B cell (primary cell): ENCODE data around the gene GRIK5. TPM values are rescaled to one million over a fixed set of nuclear protein-coding genes. Genes with fewer than 3 reads are reported as not detected.

ENCODE experiments used
- ATAC-seq: fragments of 200-7000 bp; cut with Tn5 transposase; one replicate; pipeline ENCODE4 v1.10.0; 2021; ENCODE audit warnings: low read depth, mild to moderate bottlenecking, moderate number of reproducible peaks, moderate library complexity
- CTCF ChIA-PET: fragments of 350-600 bp; sonication (Branson Sonifier 250); formaldehyde crosslinking; loops from one replicate; lab custom pipeline; 2021; ENCODE audit warnings: antibody characterized with exemption, inconsistent platforms; lab: Charles Lee
- POLR2A ChIA-PET: fragments of 350-600 bp; sonication (Branson Sonifier 250); formaldehyde crosslinking; loops from one replicate; lab custom pipeline; 2021; ENCODE audit warnings: antibody characterized with exemption; lab: Charles Lee
- DNase-seq: peaks from one replicate; pipeline ENCODE4 v3.0.0; 2013
- H2AFZ ChIP-seq: 2 replicates; pipeline ENCODE4 v1.6.1; 2012; ENCODE audit warnings: mild to moderate bottlenecking, low read depth, low read length; ENCODE audit not compliant: insufficient read depth, poor library complexity, severe bottlenecking
- H3K27ac ChIP-seq, 2 donors: 1 replicate in 1 of 2; 2 replicates in 1 of 2; pipeline ENCODE4 v1.5.1; 2012 to 2013; ENCODE audit warnings: low read length in 2 of 2, mild to moderate bottlenecking in 2 of 2, moderate library complexity in 1 of 2
- H3K27me3 ChIP-seq, 4 experiments: fragments of 200-600 bp in 1 of 4; sonication (generic) in 1 of 4; replicated peaks in 1 of 4; 1 replicate in 2 of 4; 2 replicates in 2 of 4; pipeline versions ENCODE4 v1.6.1 to v1.7.0; 2013 to 2016; ENCODE audit warnings: low read length in 3 of 4, mild to moderate bottlenecking in 2 of 4, mixed read lengths in 1 of 4, moderate library complexity in 1 of 4; ENCODE audit not compliant: insufficient read depth in 4 of 4, control insufficient read depth in 3 of 4; ENCODE audit errors: control extremely low read depth in 1 of 4
- H3K36me3 ChIP-seq, 2 experiments: replicated peaks in 1 of 2; 1 replicate in 1 of 2; 2 replicates in 1 of 2; pipeline versions ENCODE4 v1.6.1 to v1.7.1; 2013; ENCODE audit warnings: low read length in 1 of 2; ENCODE audit not compliant: insufficient read depth in 2 of 2, control insufficient read depth in 1 of 2; ENCODE audit errors: control extremely low read depth in 1 of 2, extremely low read depth in 1 of 2
- H3K4me1 ChIP-seq, 2 donors: fragments of 200-600 bp in 1 of 2; sonication (generic) in 1 of 2; 1 replicate in 1 of 2; 2 replicates in 1 of 2; pipeline versions ENCODE4 v1.5.1 to v1.6.1; 2013 to 2017; ENCODE audit warnings: low read length in 2 of 2; ENCODE audit not compliant: control insufficient read depth in 2 of 2, insufficient read depth in 2 of 2
- H3K4me2 ChIP-seq: replicated peaks from 2 replicates; pipeline ENCODE3; 2012; ENCODE audit warnings: mild to moderate bottlenecking, low read depth, low read length; ENCODE audit not compliant: poor library complexity, severe bottlenecking
- H3K4me3 ChIP-seq, 5 experiments: fragments of 200-600 bp in 1 of 5; sonication (generic) in 1 of 5; 1 replicate in 3 of 5; 2 replicates in 2 of 5; pipeline versions ENCODE4 v1.5.1 to v1.7.0; 2011 to 2016; ENCODE audit warnings: low read length in 4 of 5, mild to moderate bottlenecking in 4 of 5, low read depth in 2 of 5, control low read depth in 1 of 5, moderate library complexity in 1 of 5; ENCODE audit not compliant: insufficient read depth in 1 of 5; ENCODE audit errors: control extremely low read depth in 1 of 5, extremely low read depth in 1 of 5
- H3K79me2 ChIP-seq: fragments of 200-600 bp; sonication (generic); one replicate; pipeline ENCODE4 v1.6.0; 2016; ENCODE audit warnings: low read length; ENCODE audit not compliant: control insufficient read depth, insufficient read depth
- H3K9ac ChIP-seq: fragments of 200-600 bp; sonication (generic); 2 replicates; pipeline ENCODE4 v1.6.1; 2017; ENCODE audit warnings: mild to moderate bottlenecking, low read length, moderate library complexity
- H3K9me3 ChIP-seq, 3 donors: one replicate each; pipeline versions ENCODE4 v1.6.1 to v1.7.1; 2013; ENCODE audit warnings: low read length in 2 of 3; ENCODE audit not compliant: control insufficient read depth in 2 of 3, insufficient read depth in 1 of 3; ENCODE audit errors: control extremely low read depth in 1 of 3
- H4K20me1 ChIP-seq: 2 replicates; pipeline ENCODE4 v1.6.0; 2012; ENCODE audit warnings: mild to moderate bottlenecking, low read length; ENCODE audit not compliant: insufficient read depth, control insufficient read depth, poor library complexity, severe bottlenecking
- H3K27ac Mint-ChIP-seq: one replicate; pipeline ENCODE4 v1.8.0; 2021; ENCODE audit warnings: mixed read lengths
- H3K27me3 Mint-ChIP-seq: one replicate; pipeline ENCODE4 v1.8.0; 2021; ENCODE audit warnings: mixed read lengths
- H3K4me1 Mint-ChIP-seq: one replicate; pipeline ENCODE4 v1.8.0; 2021; ENCODE audit warnings: mixed read lengths
- H3K4me3 Mint-ChIP-seq: one replicate; pipeline ENCODE4 v1.8.0; 2021; ENCODE audit warnings: mixed read lengths
- H3K9me3 Mint-ChIP-seq: one replicate; pipeline ENCODE4 v1.8.0; 2022; ENCODE audit warnings: mixed read lengths; ENCODE audit not compliant: insufficient read depth
- EZH2 ChIP-seq: IDR thresholded peaks from 2 replicates; pipeline ENCODE4 v1.6.1; 2012; ENCODE audit warnings: borderline replicate concordance, low read depth, mild to moderate bottlenecking, moderate library complexity, low read length; ENCODE audit not compliant: insufficient read depth, poor library complexity, severe bottlenecking
- WGBS: methylation state at CpG from one replicate; pipeline ENCODE4 v1.1.5; 2013; ENCODE audit warnings: missing lambda C conversion rate; ENCODE audit not compliant: insufficient coverage; 5-methylcytosine and 5-hydroxymethylcytosine counted together
- intact Hi-C: fragments of 100-400 bp; cut with micrococcal nuclease; formaldehyde crosslinking; loops from one replicate; pipeline ENCODE4 v1.10.0; 2022
- polyA plus RNA-seq: library from polyadenylated mRNA; depleted of rRNA; stranded (reverse); fragments of >200 nt; gene quantifications from 2 replicates; pipeline ENCODE4 v1.2.3, GENCODE V29; 2012
- total RNA-seq, 2 donors: library from RNA; stranded (reverse); fragments of 120-200 nt in 1 of 2; gene quantifications; 1 replicate in 1 of 2; 2 replicates in 1 of 2; pipeline versions ENCODE4 v1.2.3 to v1.2.4, GENCODE V29; 2013 to 2022
- TF ChIP-seq, protein P1 (sequence below): fragments of 200-600 bp; IDR thresholded peaks from one replicate; pipeline ENCODE4 v1.8.0; 2022; ENCODE audit warnings: antibody characterized with exemption, mild to moderate bottlenecking

GRIK5 gene
- total and polyA plus RNA-seq, 2 donors (not counting 1 experiment from before 2014, with no cell fraction given): 0.09 to 0.27 TPM

DNA sequence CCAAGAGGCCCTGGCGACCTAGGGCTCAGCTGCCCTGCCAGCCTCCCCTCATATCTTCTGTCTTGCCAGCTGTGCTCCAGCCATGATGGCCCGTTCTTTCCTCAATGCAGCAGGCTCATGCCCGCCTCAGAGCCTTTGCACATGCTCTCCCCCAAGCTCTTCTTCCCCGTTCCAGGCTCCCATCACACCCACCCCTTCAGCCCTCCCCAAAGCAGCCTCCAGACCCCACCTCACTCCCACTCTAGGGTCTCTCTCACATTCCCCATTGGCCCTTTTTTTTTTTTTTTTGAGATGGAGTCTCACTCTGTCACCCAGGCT, 46.1 kb downstream of the GRIK5 start:
- H3K9me3 Mint-ChIP-seq: no peaks in the 10 kb centered on the region
- DNase-seq: no peak
- no peaks in the 10 kb centered on the region for H3K9me3 ChIP-seq
- H3K27me3 ChIP-seq: peaks cover 0 to 7% (median 0%) of the 10 kb centered on the region in 4 experiments
- no peaks in the 10 kb centered on the region for H4K20me1 ChIP-seq
- no peak overlapping the region for H3K27ac Mint-ChIP-seq
- H2AFZ ChIP-seq: no peak overlapping the region
- no peak for ATAC-seq
- H3K36me3 ChIP-seq: no peaks in the 10 kb centered on the region
- no peaks in the 10 kb centered on the region for H3K79me2 ChIP-seq
- POLR2A ChIA-PET: no interaction called here
- H3K4me3 ChIP-seq: no peak overlapping the region
- no peak overlapping the region for H3K27ac ChIP-seq
- no peak overlapping the region for H3K4me3 Mint-ChIP-seq
- H3K27me3 Mint-ChIP-seq: peaks cover 19% of the 10 kb centered on the region
- no peaks in the 10 kb centered on the region for H3K4me1 Mint-ChIP-seq
- no peak overlapping the region for H3K9ac ChIP-seq
- 87% methylated on average over 4 of the region's 4 CpGs for whole genome bisulfite sequencing
- TF ChIP-seq EZH2: no peak
- TF ChIP-seq, protein P1, sequence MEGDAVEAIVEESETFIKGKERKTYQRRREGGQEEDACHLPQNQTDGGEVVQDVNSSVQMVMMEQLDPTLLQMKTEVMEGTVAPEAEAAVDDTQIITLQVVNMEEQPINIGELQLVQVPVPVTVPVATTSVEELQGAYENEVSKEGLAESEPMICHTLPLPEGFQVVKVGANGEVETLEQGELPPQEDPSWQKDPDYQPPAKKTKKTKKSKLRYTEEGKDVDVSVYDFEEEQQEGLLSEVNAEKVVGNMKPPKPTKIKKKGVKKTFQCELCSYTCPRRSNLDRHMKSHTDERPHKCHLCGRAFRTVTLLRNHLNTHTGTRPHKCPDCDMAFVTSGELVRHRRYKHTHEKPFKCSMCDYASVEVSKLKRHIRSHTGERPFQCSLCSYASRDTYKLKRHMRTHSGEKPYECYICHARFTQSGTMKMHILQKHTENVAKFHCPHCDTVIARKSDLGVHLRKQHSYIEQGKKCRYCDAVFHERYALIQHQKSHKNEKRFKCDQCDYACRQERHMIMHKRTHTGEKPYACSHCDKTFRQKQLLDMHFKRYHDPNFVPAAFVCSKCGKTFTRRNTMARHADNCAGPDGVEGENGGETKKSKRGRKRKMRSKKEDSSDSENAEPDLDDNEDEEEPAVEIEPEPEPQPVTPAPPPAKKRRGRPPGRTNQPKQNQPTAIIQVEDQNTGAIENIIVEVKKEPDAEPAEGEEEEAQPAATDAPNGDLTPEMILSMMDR: no peak
- CTCF ChIA-PET: interaction anchor here (1.1 kb wide), 1 partner anchor 11 kb away, joined by 3 read pairs; no protein-coding TSS in a partner anchor
- H3K4me1 ChIP-seq: no peaks in the 10 kb centered on the region
- intact Hi-C loops: no loop called here
- no peak overlapping the region for H3K4me2 ChIP-seq

DNA sequence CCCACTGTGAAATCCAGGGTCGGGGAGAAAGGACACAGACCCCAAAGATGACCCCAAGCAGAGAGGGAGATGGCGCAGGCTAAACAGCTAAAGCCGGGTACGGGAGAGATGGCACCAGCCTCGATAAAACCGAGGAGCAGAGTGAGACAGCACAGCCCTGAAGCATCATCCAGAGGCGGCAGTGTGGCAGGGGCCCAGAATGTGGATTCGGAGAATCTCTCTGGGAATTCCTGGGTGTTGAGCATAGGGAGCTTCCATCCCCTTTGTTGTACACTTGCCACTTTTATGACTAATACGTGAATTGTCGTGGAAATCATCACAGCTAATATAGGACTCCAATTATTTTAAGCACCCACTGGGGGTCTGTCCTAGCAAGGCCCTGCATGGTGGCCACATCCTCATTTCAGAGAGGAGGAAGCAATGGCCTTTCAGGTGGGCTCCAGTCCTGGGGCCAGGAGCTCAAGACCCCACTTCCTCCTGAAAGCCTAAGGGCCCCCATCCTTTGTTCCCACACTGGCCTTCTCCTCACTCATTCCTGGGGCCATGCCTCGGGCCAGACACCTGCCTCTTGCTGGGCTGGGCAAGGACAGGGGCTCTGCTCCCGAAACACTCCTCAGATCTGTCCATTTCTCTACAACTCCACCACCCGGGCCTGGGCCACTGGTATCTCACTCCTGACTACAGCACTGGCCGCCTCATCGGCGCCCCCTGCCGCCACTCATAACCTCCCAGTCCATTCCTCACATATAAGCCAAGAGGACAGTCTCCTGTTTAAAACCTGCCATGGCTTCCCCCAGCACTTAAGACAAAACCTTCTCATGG, 46.7 kb downstream of the GRIK5 start:
- Mint-ChIP-seq H3K27ac (no peak overlapping the region), H3K27me3 (peaks cover 19% of the 10 kb centered on the region), H3K4me1 (no peaks in the 10 kb centered on the region), H3K9me3 (no peaks in the 10 kb centered on the region), H3K4me3 (no peak overlapping the region)
- WGBS: 84% methylated on average over 16 of the region's 17 CpGs
- Histone ChIP-seq H3K4me2 (no peak overlapping the region), H2AFZ (no peak overlapping the region), H3K36me3 (no peaks in the 10 kb centered on the region), H4K20me1 (no peaks in the 10 kb centered on the region), H3K27ac (no peak overlapping the region), H3K9ac (no peak overlapping the region), H3K9me3 (no peaks in the 10 kb centered on the region), H3K4me1 (no peaks in the 10 kb centered on the region), H3K79me2 (no peaks in the 10 kb centered on the region), H3K4me3 (no peak overlapping the region), H3K27me3 (peaks cover 0 to 4% (median 0%) of the 10 kb centered on the region in 4 experiments)
- ChIA-PET POLR2A (no interaction called here), CTCF (interaction anchor here (1.1 kb wide), 1 partner anchor 11 kb away, joined by 3 read pairs; no protein-coding TSS in a partner anchor)
- ATAC-seq (no peak), DNase-seq (no peak)
- TF ChIP-seq, protein P1: peak; percentile 8
- TF ChIP-seq EZH2: no peak
- intact Hi-C loops: no loop called here
